Endodermal cell (in vitro differentiated cells): ENCODE data around the gene HMCES. TPM values are rescaled to one million over a fixed set of nuclear protein-coding genes. Genes with fewer than 3 reads are reported as not detected.
A peak's percentile ranks its signal among the peaks of the same experiment; 100 is the strongest.

Experiments
- DNase-seq: peaks from one replicate; pipeline ENCODE4 v3.0.0-alpha.2; 2017
- H3K27ac ChIP-seq: 2 replicates; pipeline ENCODE4 v1.5.1; 2013; ENCODE audit warnings: mild to moderate bottlenecking, low read depth, low read length, moderate library complexity
- H3K27me3 ChIP-seq: 2 replicates; pipeline ENCODE4 v1.6.1; 2013; ENCODE audit warnings: mild to moderate bottlenecking, low read length, moderate library complexity; ENCODE audit not compliant: insufficient read depth, control insufficient read depth, poor library complexity, severe bottlenecking
- H3K36me3 ChIP-seq: 2 replicates; pipeline ENCODE4 v1.7.0; 2013; ENCODE audit warnings: mild to moderate bottlenecking, low read length, moderate library complexity; ENCODE audit not compliant: control insufficient read depth, insufficient read depth
- H3K4me1 ChIP-seq: one replicate; pipeline ENCODE4 v1.7.0; 2013; ENCODE audit warnings: low read length; ENCODE audit not compliant: control insufficient read depth, insufficient read depth
- H3K4me3 ChIP-seq: 2 replicates; pipeline ENCODE4 v1.5.1; 2013; ENCODE audit warnings: mild to moderate bottlenecking, low read length, moderate library complexity
- H3K9ac ChIP-seq: 2 replicates; pipeline ENCODE4 v1.6.1; 2013; ENCODE audit warnings: mild to moderate bottlenecking, low read length, moderate library complexity; ENCODE audit not compliant: poor library complexity, severe bottlenecking; ENCODE audit errors: extremely low read depth
- H3K9me3 ChIP-seq: 2 replicates; pipeline ENCODE4 v1.6.1; 2013; ENCODE audit warnings: mild to moderate bottlenecking, low read length, moderate library complexity; ENCODE audit not compliant: control insufficient read depth
- H3K27ac Mint-ChIP-seq: 2 replicates; pipeline ENCODE4 v1.8.0; 2020; ENCODE audit warnings: mixed read lengths
- H3K27me3 Mint-ChIP-seq: 2 replicates; pipeline ENCODE4 v1.8.0; 2021; ENCODE audit warnings: mild to moderate bottlenecking, mixed read lengths; ENCODE audit not compliant: insufficient read depth
- H3K36me3 Mint-ChIP-seq: 2 replicates; pipeline ENCODE4 v1.8.0; 2020; ENCODE audit warnings: low read depth, mixed read lengths
- H3K4me1 Mint-ChIP-seq: 2 replicates; pipeline ENCODE4 v1.8.0; 2020; ENCODE audit warnings: mixed read lengths
- H3K4me3 Mint-ChIP-seq: 2 replicates; pipeline ENCODE4 v1.8.0; 2020; ENCODE audit warnings: mild to moderate bottlenecking, moderate library complexity, mixed read lengths
- H3K9me3 Mint-ChIP-seq: 2 replicates; pipeline ENCODE4 v1.8.0; 2020; ENCODE audit warnings: mild to moderate bottlenecking, mixed read lengths
- WGBS, 2 experiments: methylation state at CpG; one replicate each; pipeline versions ENCODE4 v1.1.5 to v1.1.7; 2013; ENCODE audit warnings: missing lambda C conversion rate in 2 of 2, mixed read lengths in 1 of 2; ENCODE audit not compliant: insufficient coverage in 1 of 2, insufficient read length in 1 of 2; 5-methylcytosine and 5-hydroxymethylcytosine counted together
- total RNA-seq, 2 donors: library from RNA; stranded (reverse); fragmentation: NEBNext Ultra II Directional in 1 of 2; extraction: Animal tissue kit (Norgen Biotek cat#: 25700) in 1 of 2; gene quantifications; 2 replicates in 1 of 2; 3 replicates in 1 of 2; pipeline ENCODE4 v1.2.1, GENCODE V29; 2021
- TF ChIP-seq, protein P1 (sequence below): fragments of 200-600 bp; sonication (generic); conservative IDR thresholded peaks from 2 replicates; pipeline ENCODE4 v1.5.0; 2021; ENCODE audit warnings: antibody characterized with exemption, mild to moderate bottlenecking

HMCES gene
- total RNA-seq, 2 donors from 2014 or later, result 42.9 to 46.9 TPM

DNA sequence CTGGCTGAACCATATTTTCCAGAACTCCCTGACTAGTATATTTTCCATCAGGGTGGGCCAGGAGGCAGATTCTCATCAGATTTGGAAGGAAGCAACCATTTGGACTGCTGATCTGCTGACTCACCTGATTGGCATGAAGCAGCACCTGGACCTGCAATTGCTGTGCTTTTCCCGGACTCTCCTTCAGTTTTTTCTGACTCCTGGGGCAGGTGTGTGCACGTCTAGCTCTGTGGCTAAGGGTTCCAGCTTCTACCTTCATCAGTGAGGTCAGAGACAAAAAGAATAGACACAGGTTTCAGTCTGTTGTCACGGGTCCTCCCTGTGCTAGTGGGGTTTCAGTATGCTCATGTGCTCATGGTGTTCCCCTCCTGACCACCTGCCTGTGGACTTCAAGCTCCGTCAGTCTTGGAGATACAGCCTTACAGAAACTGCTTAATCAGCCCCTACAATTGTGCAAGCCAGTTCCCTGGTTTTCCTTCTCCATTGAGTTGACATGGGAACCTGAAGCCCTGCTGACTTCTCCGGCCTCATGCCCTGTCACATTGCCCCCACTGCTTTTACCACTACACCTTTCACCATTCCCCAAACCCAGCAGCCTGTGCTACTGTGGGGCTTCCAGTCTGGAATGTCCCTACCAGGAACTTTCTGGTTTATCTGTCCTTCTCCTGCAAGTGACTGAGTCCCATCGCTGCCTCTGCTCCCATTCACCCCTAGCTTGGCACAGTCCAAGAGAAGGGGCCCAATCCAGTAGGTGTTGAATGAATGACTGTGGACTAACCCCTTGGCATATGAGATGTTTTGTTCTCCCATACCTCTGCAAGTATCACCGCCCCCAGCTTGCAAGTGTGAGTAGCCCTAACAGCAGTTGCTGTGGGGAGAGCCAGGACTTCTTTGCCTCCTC is 31.7 kb downstream of the HMCES start:
- H3K27ac Mint-ChIP-seq, result peak overlapping the region; percentile 61
- WGBS, 2 experiments, result 86 to 96% methylated on average over 6 to 7 of the region's 7 CpGs
- Histone ChIP-seq H3K27me3 (no peaks in the 10 kb centered on the region), H3K9me3 (no peaks in the 10 kb centered on the region), H3K9ac (no peak overlapping the region), H3K4me3 (no peak overlapping the region), H3K36me3 (peaks cover 12% of the 10 kb centered on the region), H3K27ac (no peak overlapping the region), H3K4me1 (peaks cover 6% of the 10 kb centered on the region)
- no peaks in the 10 kb centered on the region for H3K9me3 Mint-ChIP-seq
- H3K4me3 Mint-ChIP-seq, result no peak overlapping the region
- no peaks in the 10 kb centered on the region for H3K27me3 Mint-ChIP-seq
- TF ChIP-seq, protein P1, sequence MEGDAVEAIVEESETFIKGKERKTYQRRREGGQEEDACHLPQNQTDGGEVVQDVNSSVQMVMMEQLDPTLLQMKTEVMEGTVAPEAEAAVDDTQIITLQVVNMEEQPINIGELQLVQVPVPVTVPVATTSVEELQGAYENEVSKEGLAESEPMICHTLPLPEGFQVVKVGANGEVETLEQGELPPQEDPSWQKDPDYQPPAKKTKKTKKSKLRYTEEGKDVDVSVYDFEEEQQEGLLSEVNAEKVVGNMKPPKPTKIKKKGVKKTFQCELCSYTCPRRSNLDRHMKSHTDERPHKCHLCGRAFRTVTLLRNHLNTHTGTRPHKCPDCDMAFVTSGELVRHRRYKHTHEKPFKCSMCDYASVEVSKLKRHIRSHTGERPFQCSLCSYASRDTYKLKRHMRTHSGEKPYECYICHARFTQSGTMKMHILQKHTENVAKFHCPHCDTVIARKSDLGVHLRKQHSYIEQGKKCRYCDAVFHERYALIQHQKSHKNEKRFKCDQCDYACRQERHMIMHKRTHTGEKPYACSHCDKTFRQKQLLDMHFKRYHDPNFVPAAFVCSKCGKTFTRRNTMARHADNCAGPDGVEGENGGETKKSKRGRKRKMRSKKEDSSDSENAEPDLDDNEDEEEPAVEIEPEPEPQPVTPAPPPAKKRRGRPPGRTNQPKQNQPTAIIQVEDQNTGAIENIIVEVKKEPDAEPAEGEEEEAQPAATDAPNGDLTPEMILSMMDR, result no peak
- peaks cover 11% of the 10 kb centered on the region for H3K4me1 Mint-ChIP-seq
- H3K36me3 Mint-ChIP-seq, result peaks cover under 1% of the 10 kb centered on the region
- DNase-seq, result peak; percentile 60

DNA sequence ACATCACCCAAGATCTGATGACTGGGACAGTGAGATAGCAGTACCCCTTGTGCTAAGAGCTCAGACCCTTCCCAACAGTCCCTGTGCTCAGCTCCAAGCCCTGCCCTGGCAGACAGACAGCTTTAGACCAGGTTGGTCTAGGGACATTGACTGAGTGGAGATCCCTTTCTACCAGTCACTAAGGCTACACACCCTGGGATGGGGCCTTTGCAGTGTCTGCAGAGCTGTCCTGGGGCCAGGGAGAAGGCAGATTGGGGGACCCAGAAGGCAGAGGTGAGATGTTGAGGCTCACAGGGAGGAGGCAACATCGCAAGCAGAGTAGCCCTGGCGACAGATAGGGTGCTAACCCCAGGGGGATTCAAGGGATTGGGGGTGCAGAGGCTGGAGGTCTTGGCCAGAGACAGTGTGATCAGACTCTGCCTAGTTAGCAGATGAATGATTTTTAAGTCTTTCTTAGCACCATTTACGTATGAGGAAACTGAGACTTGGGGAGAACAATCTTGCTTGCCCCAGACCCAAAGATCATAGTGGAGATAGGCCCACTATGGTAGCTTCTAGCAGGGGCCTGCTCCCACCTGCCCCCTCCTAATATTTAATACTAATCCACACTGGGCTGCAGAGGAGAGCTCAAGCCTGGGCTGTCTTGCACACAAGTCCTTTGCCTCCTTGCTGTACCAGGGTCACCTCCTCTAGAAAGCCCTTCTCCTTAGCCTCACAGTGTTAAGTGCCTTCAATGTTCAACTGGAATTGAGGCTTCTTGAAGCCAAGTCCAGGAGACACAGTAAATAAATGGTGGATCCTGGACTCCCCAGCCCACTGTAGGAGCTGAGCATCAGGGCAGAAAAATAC is 32.6 kb downstream of the HMCES start:
- H3K27me3 ChIP-seq, result no peaks in the 10 kb centered on the region
- Mint-ChIP-seq H3K4me1 (peaks cover 4% of the 10 kb centered on the region), H3K9me3 (no peaks in the 10 kb centered on the region), H3K4me3 (no peak overlapping the region), H3K36me3 (no peaks in the 10 kb centered on the region), H3K27ac (no peak overlapping the region), H3K27me3 (no peaks in the 10 kb centered on the region)
- peaks cover 6% of the 10 kb centered on the region for H3K36me3 ChIP-seq
- no peak overlapping the region for H3K4me3 ChIP-seq
- no peak overlapping the region for H3K27ac ChIP-seq
- no peak overlapping the region for H3K9ac ChIP-seq
- no peaks in the 10 kb centered on the region for H3K9me3 ChIP-seq
- TF ChIP-seq, protein P1, result no peak
- WGBS, 2 experiments, result 94 to 100% methylated on average over 3 of the region's 3 CpGs
- H3K4me1 ChIP-seq, result no peaks in the 10 kb centered on the region
- peak; percentile 40 for DNase-seq

DNA sequence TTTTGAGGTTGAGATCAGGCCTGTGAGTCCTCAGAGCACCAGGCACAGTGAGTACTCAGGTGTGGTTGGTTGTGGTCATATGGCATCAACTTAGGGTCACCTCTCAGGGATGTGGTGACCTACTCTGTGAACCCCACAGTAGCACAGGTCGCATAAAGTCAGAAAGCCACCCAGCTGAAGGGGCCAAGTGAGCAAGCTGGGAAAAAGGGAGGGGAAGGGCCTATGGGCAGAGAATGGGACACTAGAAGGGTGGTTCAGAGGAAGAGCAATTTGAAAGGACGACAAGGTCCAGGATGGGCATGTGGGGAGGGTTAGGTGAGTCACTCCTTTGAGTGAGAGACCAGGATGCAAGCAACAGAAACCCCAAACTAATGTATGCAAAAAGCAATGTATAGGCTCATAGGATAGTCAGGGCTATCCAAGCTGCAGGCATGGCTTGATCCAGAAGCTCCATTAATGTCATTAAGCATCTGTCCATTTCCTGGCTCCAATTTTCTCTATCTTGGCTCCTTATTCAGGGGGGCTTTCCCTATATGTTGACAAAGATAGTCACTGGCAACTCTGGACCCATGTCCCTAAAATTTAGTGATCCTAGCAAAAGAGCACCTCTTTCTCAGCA is 33.5 kb downstream of the HMCES start:
- H3K27ac Mint-ChIP-seq, result no peak overlapping the region
- WGBS, 2 experiments, result 87 to 95% methylated on average over 2 of the region's 2 CpGs
- H3K27me3 Mint-ChIP-seq, result no peaks in the 10 kb centered on the region

More for the DNA sequence above, 33.5 kb downstream of the HMCES start:
- Mint-ChIP-seq H3K4me3 (no peak overlapping the region), H3K9me3 (no peaks in the 10 kb centered on the region), H3K4me1 (peaks cover 4% of the 10 kb centered on the region), H3K36me3 (no peaks in the 10 kb centered on the region)
- Histone ChIP-seq H3K36me3 (no peaks in the 10 kb centered on the region), H3K4me3 (no peak overlapping the region), H3K4me1 (no peaks in the 10 kb centered on the region), H3K9ac (no peak overlapping the region), H3K9me3 (no peaks in the 10 kb centered on the region), H3K27ac (no peak overlapping the region), H3K27me3 (no peaks in the 10 kb centered on the region)
- DNase-seq, result peak; percentile 43
- TF ChIP-seq, protein P1, result no peak
